H1 (cell line): ENCODE data around the gene FOXK1. TPM values are rescaled to one million over a fixed set of nuclear protein-coding genes. Genes with fewer than 3 reads are reported as not detected.

Experiments
- ATF3 ChIP-seq: IDR thresholded peaks from 2 replicates; pipeline ENCODE4 v1.6.1; 2011; ENCODE audit warnings: low read depth, mild to moderate bottlenecking, low read length; ENCODE audit not compliant: insufficient read depth
- BCL11A ChIP-seq, 2 experiments: IDR thresholded peaks; one replicate each; pipeline ENCODE4 v1.6.1; 2011; ENCODE audit warnings: low read depth in 2 of 2, low read length in 2 of 2, mild to moderate bottlenecking in 2 of 2
- SAP30 ChIP-seq: fragments of 300-600 bp; sonication (generic); IDR thresholded peaks from 2 replicates; pipeline ENCODE4 v1.7.1; 2012; ENCODE audit warnings: low read length, moderate library complexity, mild to moderate bottlenecking, inconsistent platforms; ENCODE audit not compliant: insufficient read depth, insufficient replicate concordance
- TAF7 ChIP-seq: optimal IDR thresholded peaks from 2 replicates; pipeline ENCODE3; 2011; ENCODE audit warnings: low read depth, mild to moderate bottlenecking, inconsistent platforms, low read length, moderate library complexity, borderline replicate concordance
- YY1 ChIP-seq: IDR thresholded peaks from 2 replicates; pipeline ENCODE4 v1.6.1; 2011; ENCODE audit warnings: low read depth, mild to moderate bottlenecking, low read length
- polyA plus RNA-seq, 7 experiments: library from polyadenylated mRNA; depleted of rRNA in 3 of 7; stranded (reverse) in 5 of 7; unstranded in 2 of 7; fragments of >200 nt in 5 of 7; fragments of 200-250 nt in 2 of 7; gene quantifications; 1 replicate in 5 of 7; 2 replicates in 1 of 7; 4 replicates in 1 of 7; pipeline versions ENCODE4 v1.2.1 to v1.2.3, GENCODE V29; 2011 to 2013; ENCODE audit warnings: missing spikeins in 2 of 7, mixed read lengths in 2 of 7
- total RNA-seq: library from RNA; stranded (reverse); fragmentation: NEBNext Ultra II Directional; extraction: Animal tissue kit (Norgen Biotek cat#: 25700); gene quantifications from 2 replicates; pipeline ENCODE4 v1.2.1, GENCODE V29; 2021

FOXK1 gene
- total and polyA plus RNA-seq, 2 of the 8 experiments (the other 6 are each of a cell fraction or from before 2014, with no cell fraction given): 2.0 to 8.5 TPM

DNA sequence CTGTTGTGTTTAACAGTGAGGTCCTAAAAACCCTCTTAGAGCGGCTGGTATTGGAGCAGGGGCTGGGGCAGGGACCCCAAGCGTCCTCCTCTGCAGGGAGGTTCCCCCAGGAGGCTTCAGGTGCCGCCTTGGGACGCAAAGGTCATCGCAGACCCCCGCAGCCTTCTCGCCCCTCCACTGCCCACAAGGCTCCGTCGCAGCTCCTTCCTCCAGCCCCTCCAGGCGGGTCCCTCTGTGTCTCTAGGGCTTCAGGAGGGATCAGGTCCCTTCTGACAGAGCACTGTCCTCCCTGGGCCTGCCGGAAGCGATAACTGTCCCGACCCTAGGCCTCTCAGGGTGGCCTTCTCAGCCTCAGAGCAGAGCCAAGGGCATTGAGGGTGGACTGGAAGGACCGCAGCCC is 67.3 kb downstream of the FOXK1 start (continued):
- TF ChIP-seq SAP30 (no peak), BCL11A (IDR thresholded peaks at IDR 0.05; ENCODE audit: low read depth in 2 of 2, low read length in 2 of 2) (no peak), YY1 (no peak), ATF3 (no peak), TAF7 (no peak)
